Hepatocyte (in vitro differentiated cells): ENCODE results near the gene FDCSP. TPM values are rescaled to one million over a fixed set of nuclear protein-coding genes. Genes with fewer than 3 reads are reported as not detected.

Source experiments
- DNase-seq: peaks from one replicate; pipeline ENCODE4 v3.0.0-alpha.2; 2016; ENCODE audit warnings: low spot score
- H2AFZ ChIP-seq: fragments of 200-600 bp; sonication (generic); 2 replicates; pipeline ENCODE4 v1.6.0; 2016; ENCODE audit warnings: antibody characterized with exemption, mild to moderate bottlenecking
- H3K27ac ChIP-seq: fragments of 200-600 bp; sonication (generic); 2 replicates; pipeline ENCODE4 v1.5.1; 2016; ENCODE audit warnings: mild to moderate bottlenecking
- H3K27me3 ChIP-seq: fragments of 200-600 bp; sonication (generic); 2 replicates; pipeline ENCODE4 v1.6.1; 2016
- H3K36me3 ChIP-seq: fragments of 200-600 bp; sonication (generic); replicated peaks from 2 replicates; pipeline ENCODE4 v1.5.1; 2016; ENCODE audit warnings: low read depth; ENCODE audit not compliant: insufficient read depth
- H3K4me1 ChIP-seq: fragments of 200-600 bp; sonication (generic); 2 replicates; pipeline ENCODE4 v1.5.1; 2016; ENCODE audit warnings: mild to moderate bottlenecking, moderate library complexity; ENCODE audit not compliant: insufficient read depth
- H3K4me2 ChIP-seq: fragments of 200-600 bp; sonication (generic); 2 replicates; pipeline ENCODE4 v1.6.0; 2016
- H3K4me3 ChIP-seq: fragments of 200-600 bp; sonication (generic); 2 replicates; pipeline ENCODE4 v1.5.1; 2016; ENCODE audit warnings: mild to moderate bottlenecking
- H3K79me2 ChIP-seq: fragments of 200-600 bp; sonication (generic); 2 replicates; pipeline ENCODE4 v1.6.0; 2017; ENCODE audit warnings: mild to moderate bottlenecking
- H3K9me2 ChIP-seq: fragments of 200-600 bp; sonication (generic); replicated peaks from 2 replicates; pipeline ENCODE4 v1.6.0; 2017; ENCODE audit warnings: mild to moderate bottlenecking; ENCODE audit not compliant: insufficient read depth
- H3K9me3 ChIP-seq: fragments of 200-600 bp; sonication (generic); 2 replicates; pipeline ENCODE4 v1.5.1; 2016; ENCODE audit warnings: low read depth, mild to moderate bottlenecking
- H4K20me1 ChIP-seq: fragments of 200-600 bp; sonication (generic); 2 replicates; pipeline ENCODE4 v1.6.0; 2016; ENCODE audit warnings: mild to moderate bottlenecking; ENCODE audit not compliant: insufficient read depth, poor library complexity, severe bottlenecking
- CTCF ChIP-seq: fragments of 200-600 bp; sonication (generic); IDR thresholded peaks from 2 replicates; pipeline ENCODE4 v1.5.1; 2016; ENCODE audit warnings: antibody characterized with exemption, mild to moderate bottlenecking; ENCODE audit not compliant: poor library complexity
- EZH2 ChIP-seq: fragments of 200-600 bp; sonication (generic); IDR thresholded peaks from 2 replicates; pipeline ENCODE4 v1.6.1; 2016; ENCODE audit warnings: antibody characterized with exemption, mild to moderate bottlenecking, borderline replicate concordance
- EZH2phosphoT487 ChIP-seq: fragments of 200-600 bp; sonication (generic); IDR thresholded peaks from one replicate; pipeline ENCODE4 v1.6.1; 2018; ENCODE audit warnings: antibody characterized with exemption, mild to moderate bottlenecking, low read depth, moderate library complexity; ENCODE audit not compliant: unreplicated experiment, severe bottlenecking
- WGBS: methylation state at CpG from one replicate; pipeline ENCODE4 v1.1.6; 2016; ENCODE audit warnings: low lambda C conversion rate; ENCODE audit errors: missing lambda C conversion rate; 5-methylcytosine and 5-hydroxymethylcytosine counted together
- polyA plus RNA-seq: library from polyadenylated mRNA; unstranded; fragments of >200 nt; fragmentation: Nextera tagmentation; extraction: Ambion mirVana; gene quantifications from 2 replicates; pipeline ENCODE4 v1.2.1, GENCODE V29; 2016
- total RNA-seq: library from RNA; depleted of rRNA; stranded (reverse); fragments of >200 nt; gene quantifications from 2 replicates; pipeline ENCODE4 v1.2.3, GENCODE V29; 2014

FDCSP gene
- total and polyA plus RNA-seq, 2 experiments from 2014 or later: not detected

GRCh38 chr4:70183940-70184246 lies 42.0 kb upstream of the FDCSP start:
- no peak for TF ChIP-seq CTCF
- TF ChIP-seq EZH2phosphoT487: no peak
- no peak for TF ChIP-seq EZH2
- no peaks in the 10 kb centered on the region for H3K9me3 ChIP-seq
- no peaks in the 10 kb centered on the region for H3K79me2 ChIP-seq
- H2AFZ ChIP-seq: no peak overlapping the region
- 70% methylated on average over 1 of the region's 1 CpG for WGBS
- no peaks in the 10 kb centered on the region for H4K20me1 ChIP-seq
- no peaks in the 10 kb centered on the region for H3K27me3 ChIP-seq
- H3K36me3 ChIP-seq: no peaks in the 10 kb centered on the region
- no peak overlapping the region for H3K4me2 ChIP-seq
- H3K4me1 ChIP-seq: peaks cover 10% of the 10 kb centered on the region
- H3K27ac ChIP-seq: no peak overlapping the region
- DNase-seq: no peak
- no peak overlapping the region for H3K4me3 ChIP-seq
- H3K9me2 ChIP-seq: no peaks in the 10 kb centered on the region

- no peak overlapping the region for H2AFZ ChIP-seq
- H3K27me3 ChIP-seq: no peaks in the 10 kb centered on the region
- no peak overlapping the region for H3K4me2 ChIP-seq
- no peaks in the 10 kb centered on the region for H3K79me2 ChIP-seq
- H3K36me3 ChIP-seq: no peaks in the 10 kb centered on the region
- DNase-seq: no peak
- no peak overlapping the region for H3K4me3 ChIP-seq
- H3K9me2 ChIP-seq: no peaks in the 10 kb centered on the region
- TF ChIP-seq EZH2phosphoT487 (no peak), CTCF (no peak), EZH2 (no peak)
- H3K9me3 ChIP-seq: no peaks in the 10 kb centered on the region
- no peak overlapping the region for H3K27ac ChIP-seq
- no peaks in the 10 kb centered on the region for H4K20me1 ChIP-seq
- peaks cover 8% of the 10 kb centered on the region for H3K4me1 ChIP-seq
- 95% methylated on average over 1 of the region's 1 CpG for whole genome bisulfite sequencing
Measured at GRCh38 chr4:70187216-70187615, 38.7 kb upstream of the FDCSP start.

GRCh38 chr4:70190579-70190978 lies 35.3 kb upstream of the FDCSP start:
- Histone ChIP-seq H3K9me2 (no peaks in the 10 kb centered on the region), H3K4me3 (no peak overlapping the region), H4K20me1 (no peaks in the 10 kb centered on the region), H3K9me3 (no peaks in the 10 kb centered on the region), H2AFZ (no peak overlapping the region), H3K4me1 (no peaks in the 10 kb centered on the region), H3K79me2 (no peaks in the 10 kb centered on the region), H3K4me2 (no peak overlapping the region), H3K27me3 (no peaks in the 10 kb centered on the region), H3K27ac (no peak overlapping the region), H3K36me3 (no peaks in the 10 kb centered on the region)
- WGBS: 90% methylated on average over 1 of the region's 1 CpG
- no peak for DNase-seq
- TF ChIP-seq EZH2: no peak
- no peak for TF ChIP-seq CTCF
- TF ChIP-seq EZH2phosphoT487: no peak

GRCh38 chr4:70191647-70192046 lies 34.3 kb upstream of the FDCSP start:
- H3K79me2 ChIP-seq: no peaks in the 10 kb centered on the region

More at GRCh38 chr4:70191647-70192046, 34.3 kb upstream of the FDCSP start:
- DNase-seq: no peak
- Histone ChIP-seq H3K27ac (no peak overlapping the region), H4K20me1 (no peaks in the 10 kb centered on the region), H3K4me3 (no peak overlapping the region), H3K9me3 (no peaks in the 10 kb centered on the region), H3K9me2 (no peaks in the 10 kb centered on the region), H3K36me3 (no peaks in the 10 kb centered on the region), H3K4me1 (no peaks in the 10 kb centered on the region), H3K4me2 (no peak overlapping the region), H3K27me3 (no peaks in the 10 kb centered on the region), H2AFZ (no peak overlapping the region)
- WGBS: 75% methylated on average over 1 of the region's 1 CpG
- TF ChIP-seq EZH2 (no peak), CTCF (no peak), EZH2phosphoT487 (no peak)
